HepG2 (cell line): Measurements from ENCODE around the gene B3GNT9. TPM values are rescaled to one million over a fixed set of nuclear protein-coding genes. Genes with fewer than 3 reads are reported as not detected.

Experiments
- BORCS8-MEF2B ChIP-seq: sonication (generic); formaldehyde crosslinking; IDR thresholded peaks from 2 replicates; pipeline ENCODE4 v1.8.0; 2022; ENCODE audit warnings: mild to moderate bottlenecking, missing genetic modification reagents
- HES4 ChIP-seq: sonication (generic); formaldehyde crosslinking; IDR thresholded peaks from 2 replicates; pipeline ENCODE4 v1.9.0; 2021; ENCODE audit warnings: mild to moderate bottlenecking, missing genetic modification reagents, borderline replicate concordance
- HNF4G ChIP-seq, 2 experiments: sonication (generic) in 1 of 2; formaldehyde crosslinking in 1 of 2; IDR thresholded peaks; 2 replicates each; pipeline versions ENCODE4 v1.4.0 to v1.6.1; 2011 to 2020; ENCODE audit warnings: borderline replicate concordance in 2 of 2, low read depth in 2 of 2, mild to moderate bottlenecking in 2 of 2, low read length in 1 of 2, missing genetic modification reagents in 1 of 2, moderate library complexity in 1 of 2
- HNRNPL ChIP-seq: fragments of 200-400 bp; formaldehyde crosslinking; IDR thresholded peaks from 2 replicates; pipeline ENCODE4 v1.6.1; 2017; ENCODE audit warnings: mild to moderate bottlenecking, low read depth, low read length
- NONO ChIP-seq, 2 experiments: fragments of 450-650 bp in 1 of 2; sonication (generic) in 1 of 2; formaldehyde crosslinking in 1 of 2; IDR thresholded peaks in 1 of 2; conservative IDR thresholded peaks in 1 of 2; 2 replicates each; pipeline versions ENCODE4 v1.6.1 to v1.8.0; 2017 to 2022; ENCODE audit warnings: mild to moderate bottlenecking in 1 of 2, missing genetic modification reagents in 1 of 2, moderate library complexity in 1 of 2
- PHF8 ChIP-seq: sonication (generic); formaldehyde crosslinking; IDR thresholded peaks from 2 replicates; pipeline ENCODE4 v1.5.0; 2020; ENCODE audit warnings: missing genetic modification reagents
- SMC3 ChIP-seq: IDR thresholded peaks from 2 replicates; pipeline ENCODE4 v1.6.1; 2011; ENCODE audit warnings: low read length, improper control_type of control experiment
- ZC3H13 ChIP-seq: sonication (generic); formaldehyde crosslinking; IDR thresholded peaks from 2 replicates; pipeline ENCODE4 v1.8.1; 2023; ENCODE audit warnings: mild to moderate bottlenecking, missing genetic modification reagents, moderate library complexity
- ZFX ChIP-seq: sonication (generic); formaldehyde crosslinking; IDR thresholded peaks from 2 replicates; pipeline ENCODE4 v1.4.0; 2020; ENCODE audit warnings: mild to moderate bottlenecking, low read depth, missing genetic modification reagents, moderate library complexity
- ZFY ChIP-seq: sonication (generic); formaldehyde crosslinking; IDR thresholded peaks from 2 replicates; pipeline ENCODE4 v1.4.0; 2020; ENCODE audit warnings: missing genetic modification reagents
- ZNF253 ChIP-seq: sonication (generic); formaldehyde crosslinking; IDR thresholded peaks from 2 replicates; pipeline ENCODE4 v1.8.0; 2022; ENCODE audit warnings: mild to moderate bottlenecking, missing genetic modification reagents, borderline replicate concordance
- ZNF367 ChIP-seq: sonication (generic); formaldehyde crosslinking; IDR thresholded peaks from 2 replicates; pipeline ENCODE4 v1.4.0; 2020; ENCODE audit warnings: missing genetic modification reagents, borderline replicate concordance
- ZSCAN12 ChIP-seq: sonication (generic); formaldehyde crosslinking; IDR thresholded peaks from 2 replicates; pipeline ENCODE4 v1.9.0; 2021; ENCODE audit warnings: mild to moderate bottlenecking, missing genetic modification reagents
- polyA plus RNA-seq, 8 experiments: library from polyadenylated mRNA; depleted of rRNA in 3 of 8; stranded (reverse) in 7 of 8; unstranded in 1 of 8; fragments of >200 nt; fragmentation: Illumina TruSeq in 4 of 8; extraction: Trizol in 4 of 8; gene quantifications; 2 replicates each; pipeline versions ENCODE4 v1.2.1 to v1.2.3, GENCODE V29; 2011 to 2016; ENCODE audit warnings: low read depth in 4 of 8, missing spikeins in 1 of 8, mixed read lengths in 1 of 8; ENCODE audit not compliant: insufficient read depth in 1 of 8
- total RNA-seq, 5 experiments: library from RNA; depleted of rRNA; stranded (reverse); fragments of >200 nt; fragmentation: Illumina TruSeq; extraction: Trizol; gene quantifications; 2 replicates each; pipeline ENCODE4 v1.2.3, GENCODE V29; 2016; ENCODE audit warnings: low read depth in 1 of 5
- TF ChIP-seq, protein P1 (sequence below): sonication (generic); formaldehyde crosslinking; IDR thresholded peaks from 2 replicates; pipeline ENCODE4 v1.4.0; 2020; ENCODE audit warnings: missing genetic modification reagents
- TF ChIP-seq, protein P2 (sequence below): sonication (generic); formaldehyde crosslinking; IDR thresholded peaks from 2 replicates; pipeline ENCODE4 v1.8.0; 2022; ENCODE audit warnings: missing genetic modification reagents, mild to moderate bottlenecking, inconsistent platforms, borderline replicate concordance
- TF ChIP-seq, protein P3 (sequence below): sonication (generic); formaldehyde crosslinking; IDR thresholded peaks from 2 replicates; pipeline ENCODE4 v1.8.0; 2022; ENCODE audit warnings: mild to moderate bottlenecking, missing genetic modification reagents, moderate library complexity
- TF ChIP-seq, protein P4 (sequence below): sonication (generic); formaldehyde crosslinking; IDR thresholded peaks from 2 replicates; pipeline ENCODE4 v1.4.0; 2020; ENCODE audit warnings: missing genetic modification reagents
- TF ChIP-seq, protein P5 (sequence below): IDR thresholded peaks from 2 replicates; pipeline ENCODE4 v1.6.1; 2016; ENCODE audit warnings: low read depth

B3GNT9 gene
- total and polyA plus RNA-seq, 2 of the 13 experiments (the other 11 are each of a cell fraction or from before 2014, with no cell fraction given), result 1.5 to 3.1 TPM

DNA sequence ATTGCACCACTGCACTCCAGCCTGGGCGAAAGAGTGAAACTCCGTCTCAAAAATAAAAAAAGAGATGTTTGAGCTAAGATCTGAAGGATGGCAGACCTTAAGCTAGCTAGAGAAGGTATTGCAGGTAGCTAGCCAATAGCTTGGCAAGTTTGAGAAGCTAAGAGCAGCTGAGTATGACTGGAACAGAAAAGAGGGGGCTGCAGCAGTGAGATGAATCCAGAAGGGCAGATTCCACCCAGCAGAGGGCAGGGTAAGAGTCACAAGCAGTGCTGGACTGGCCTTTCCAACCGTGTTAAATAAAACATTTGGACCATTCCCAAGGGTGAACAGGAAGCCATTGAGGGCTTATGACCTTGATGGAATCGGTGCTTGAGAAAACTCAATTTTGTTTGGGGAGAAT lies 46.7 kb downstream of the B3GNT9 start (continued):
- TF ChIP-seq HNF4G (IDR thresholded peaks at IDR 0.05; ENCODE audit: borderline replicate concordance, low read depth, low read length), result no peak
- TF ChIP-seq HNF4G (CRISPR knock-in tag; IDR thresholded peaks at IDR 0.05; ENCODE audit: borderline replicate concordance, low read depth), result no peak
- peak; percentile 82 for TF ChIP-seq SMC3
- TF ChIP-seq, protein P1, sequence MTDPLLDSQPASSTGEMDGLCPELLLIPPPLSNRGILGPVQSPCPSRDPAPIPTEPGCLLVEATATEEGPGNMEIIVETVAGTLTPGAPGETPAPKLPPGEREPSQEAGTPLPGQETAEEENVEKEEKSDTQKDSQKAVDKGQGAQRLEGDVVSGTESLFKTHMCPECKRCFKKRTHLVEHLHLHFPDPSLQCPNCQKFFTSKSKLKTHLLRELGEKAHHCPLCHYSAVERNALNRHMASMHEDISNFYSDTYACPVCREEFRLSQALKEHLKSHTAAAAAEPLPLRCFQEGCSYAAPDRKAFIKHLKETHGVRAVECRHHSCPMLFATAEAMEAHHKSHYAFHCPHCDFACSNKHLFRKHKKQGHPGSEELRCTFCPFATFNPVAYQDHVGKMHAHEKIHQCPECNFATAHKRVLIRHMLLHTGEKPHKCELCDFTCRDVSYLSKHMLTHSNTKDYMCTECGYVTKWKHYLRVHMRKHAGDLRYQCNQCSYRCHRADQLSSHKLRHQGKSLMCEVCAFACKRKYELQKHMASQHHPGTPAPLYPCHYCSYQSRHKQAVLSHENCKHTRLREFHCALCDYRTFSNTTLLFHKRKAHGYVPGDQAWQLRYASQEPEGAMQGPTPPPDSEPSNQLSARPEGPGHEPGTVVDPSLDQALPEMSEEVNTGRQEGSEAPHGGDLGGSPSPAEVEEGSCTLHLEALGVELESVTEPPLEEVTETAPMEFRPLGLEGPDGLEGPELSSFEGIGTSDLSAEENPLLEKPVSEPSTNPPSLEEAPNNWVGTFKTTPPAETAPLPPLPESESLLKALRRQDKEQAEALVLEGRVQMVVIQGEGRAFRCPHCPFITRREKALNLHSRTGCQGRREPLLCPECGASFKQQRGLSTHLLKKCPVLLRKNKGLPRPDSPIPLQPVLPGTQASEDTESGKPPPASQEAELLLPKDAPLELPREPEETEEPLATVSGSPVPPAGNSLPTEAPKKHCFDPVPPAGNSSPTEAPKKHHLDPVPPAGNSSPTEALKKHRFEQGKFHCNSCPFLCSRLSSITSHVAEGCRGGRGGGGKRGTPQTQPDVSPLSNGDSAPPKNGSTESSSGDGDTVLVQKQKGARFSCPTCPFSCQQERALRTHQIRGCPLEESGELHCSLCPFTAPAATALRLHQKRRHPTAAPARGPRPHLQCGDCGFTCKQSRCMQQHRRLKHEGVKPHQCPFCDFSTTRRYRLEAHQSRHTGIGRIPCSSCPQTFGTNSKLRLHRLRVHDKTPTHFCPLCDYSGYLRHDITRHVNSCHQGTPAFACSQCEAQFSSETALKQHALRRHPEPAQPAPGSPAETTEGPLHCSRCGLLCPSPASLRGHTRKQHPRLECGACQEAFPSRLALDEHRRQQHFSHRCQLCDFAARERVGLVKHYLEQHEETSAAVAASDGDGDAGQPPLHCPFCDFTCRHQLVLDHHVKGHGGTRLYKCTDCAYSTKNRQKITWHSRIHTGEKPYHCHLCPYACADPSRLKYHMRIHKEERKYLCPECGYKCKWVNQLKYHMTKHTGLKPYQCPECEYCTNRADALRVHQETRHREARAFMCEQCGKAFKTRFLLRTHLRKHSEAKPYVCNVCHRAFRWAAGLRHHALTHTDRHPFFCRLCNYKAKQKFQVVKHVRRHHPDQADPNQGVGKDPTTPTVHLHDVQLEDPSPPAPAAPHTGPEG (CRISPR knock-in tag), result no peak
- TF ChIP-seq ZFX (CRISPR knock-in tag), result no peak
- TF ChIP-seq HNRNPL, result no peak
- TF ChIP-seq, protein P2, sequence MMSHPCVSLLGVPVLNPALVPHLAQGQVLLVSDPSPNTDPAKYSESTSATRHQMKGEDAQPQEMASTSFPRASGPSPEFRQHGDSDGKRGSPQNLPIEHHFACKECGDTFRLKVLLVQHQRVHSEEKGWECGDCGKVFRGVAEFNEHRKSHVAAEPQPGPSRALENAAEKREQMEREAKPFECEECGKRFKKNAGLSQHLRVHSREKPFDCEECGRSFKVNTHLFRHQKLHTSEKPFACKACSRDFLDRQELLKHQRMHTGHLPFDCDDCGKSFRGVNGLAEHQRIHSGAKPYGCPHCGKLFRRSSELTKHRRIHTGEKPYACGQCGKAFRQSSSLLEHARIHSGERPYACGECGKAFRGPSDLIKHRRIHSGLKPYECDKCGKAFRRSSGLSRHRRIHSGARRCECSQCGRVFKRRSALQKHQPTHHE, result no peak
- TF ChIP-seq ZSCAN12 (CRISPR knock-in tag), result no peak
- no peak for TF ChIP-seq BORCS8-MEF2B (CRISPR knock-in tag)
- no peak for TF ChIP-seq ZNF367 (CRISPR knock-in tag)
- TF ChIP-seq, protein P3, sequence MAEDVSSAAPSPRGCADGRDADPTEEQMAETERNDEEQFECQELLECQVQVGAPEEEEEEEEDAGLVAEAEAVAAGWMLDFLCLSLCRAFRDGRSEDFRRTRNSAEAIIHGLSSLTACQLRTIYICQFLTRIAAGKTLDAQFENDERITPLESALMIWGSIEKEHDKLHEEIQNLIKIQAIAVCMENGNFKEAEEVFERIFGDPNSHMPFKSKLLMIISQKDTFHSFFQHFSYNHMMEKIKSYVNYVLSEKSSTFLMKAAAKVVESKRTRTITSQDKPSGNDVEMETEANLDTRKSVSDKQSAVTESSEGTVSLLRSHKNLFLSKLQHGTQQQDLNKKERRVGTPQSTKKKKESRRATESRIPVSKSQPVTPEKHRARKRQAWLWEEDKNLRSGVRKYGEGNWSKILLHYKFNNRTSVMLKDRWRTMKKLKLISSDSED (CRISPR knock-in tag), result no peak
- TF ChIP-seq ZNF253 (CRISPR knock-in tag), result no peak
- TF ChIP-seq ZFY, result no peak
- TF ChIP-seq ZC3H13 (CRISPR knock-in tag), result no peak
- TF ChIP-seq, protein P4, sequence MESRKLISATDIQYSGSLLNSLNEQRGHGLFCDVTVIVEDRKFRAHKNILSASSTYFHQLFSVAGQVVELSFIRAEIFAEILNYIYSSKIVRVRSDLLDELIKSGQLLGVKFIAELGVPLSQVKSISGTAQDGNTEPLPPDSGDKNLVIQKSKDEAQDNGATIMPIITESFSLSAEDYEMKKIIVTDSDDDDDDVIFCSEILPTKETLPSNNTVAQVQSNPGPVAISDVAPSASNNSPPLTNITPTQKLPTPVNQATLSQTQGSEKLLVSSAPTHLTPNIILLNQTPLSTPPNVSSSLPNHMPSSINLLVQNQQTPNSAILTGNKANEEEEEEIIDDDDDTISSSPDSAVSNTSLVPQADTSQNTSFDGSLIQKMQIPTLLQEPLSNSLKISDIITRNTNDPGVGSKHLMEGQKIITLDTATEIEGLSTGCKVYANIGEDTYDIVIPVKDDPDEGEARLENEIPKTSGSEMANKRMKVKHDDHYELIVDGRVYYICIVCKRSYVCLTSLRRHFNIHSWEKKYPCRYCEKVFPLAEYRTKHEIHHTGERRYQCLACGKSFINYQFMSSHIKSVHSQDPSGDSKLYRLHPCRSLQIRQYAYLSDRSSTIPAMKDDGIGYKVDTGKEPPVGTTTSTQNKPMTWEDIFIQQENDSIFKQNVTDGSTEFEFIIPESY (CRISPR knock-in tag), result no peak; the same call in 1 of the 2 replicates
- no peak for TF ChIP-seq NONO (IDR thresholded peaks at IDR 0.05)
- TF ChIP-seq NONO (CRISPR knock-in tag; conservative IDR thresholded peaks at IDR 0.05), result no peak
- no peak for TF ChIP-seq HES4 (CRISPR knock-in tag)
- TF ChIP-seq, protein P5, sequence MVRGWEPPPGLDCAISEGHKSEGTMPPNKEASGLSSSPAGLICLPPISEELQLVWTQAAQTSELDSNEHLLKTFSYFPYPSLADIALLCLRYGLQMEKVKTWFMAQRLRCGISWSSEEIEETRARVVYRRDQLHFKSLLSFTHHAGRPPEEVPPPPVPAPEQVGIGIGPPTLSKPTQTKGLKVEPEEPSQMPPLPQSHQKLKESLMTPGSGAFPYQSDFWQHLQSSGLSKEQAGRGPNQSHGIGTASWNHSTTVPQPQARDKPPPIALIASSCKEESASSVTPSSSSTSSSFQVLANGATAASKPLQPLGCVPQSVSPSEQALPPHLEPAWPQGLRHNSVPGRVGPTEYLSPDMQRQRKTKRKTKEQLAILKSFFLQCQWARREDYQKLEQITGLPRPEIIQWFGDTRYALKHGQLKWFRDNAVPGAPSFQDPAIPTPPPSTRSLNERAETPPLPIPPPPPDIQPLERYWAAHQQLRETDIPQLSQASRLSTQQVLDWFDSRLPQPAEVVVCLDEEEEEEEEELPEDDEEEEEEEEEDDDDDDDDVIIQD, result peak; percentile 39; the same call in 1 of the 2 replicates
- TF ChIP-seq PHF8 (CRISPR knock-in tag), result no peak
